ENCODE results near the gene CBFA2T2. TPM values are rescaled to one million over a fixed set of nuclear protein-coding genes. Genes with fewer than 3 reads are reported as not detected.
"Not testable (repeated sequence)": the region's sequence is repeated elsewhere in the genome, so short reads cannot be mapped to it uniquely, and the experiment has no call there.

Gene CBFA2T2
- total RNA-seq, 1 donor from 2014 or later: 10.7 TPM

DNA sequence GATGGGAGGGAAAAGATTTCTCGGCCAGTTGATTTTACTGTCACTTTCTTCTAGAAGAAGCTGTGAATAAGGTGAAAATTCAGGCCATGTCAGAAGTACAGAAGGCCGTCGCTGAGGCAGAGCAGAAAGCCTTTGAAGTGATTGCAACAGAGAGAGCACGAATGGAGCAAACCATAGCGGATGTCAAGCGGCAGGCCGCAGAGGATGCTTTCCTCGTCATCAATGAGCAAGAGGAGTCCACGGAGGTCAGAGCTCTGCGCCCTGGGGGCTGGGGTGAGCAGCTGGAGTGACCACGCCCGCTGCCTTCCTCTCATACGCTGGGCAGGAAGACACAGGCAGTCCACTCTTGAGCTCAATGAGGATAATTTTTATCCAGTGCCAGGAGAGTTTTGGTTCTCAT is 150.4 kb downstream of the CBFA2T2 start:
- Histone ChIP-seq H3K4me3 (no peak overlapping the region), H3K27me3 (ENCODE audit: low read depth) (no peaks in the 10 kb centered on the region), H3K36me3 (peaks cover 86% of the 10 kb centered on the region), H3K4me1 (no peaks in the 10 kb centered on the region), H3K9me3 (replicated peaks) (no peaks in the 10 kb centered on the region), H3K27ac (replicated peaks) (no peak overlapping the region)
- DNase-seq: no peak
- intact Hi-C loops (cut with micrococcal nuclease): loop anchor here (10.0 kb wide), 1 partner anchor 175 kb away; no protein-coding TSS in a partner anchor
- TF ChIP-seq, protein P1, sequence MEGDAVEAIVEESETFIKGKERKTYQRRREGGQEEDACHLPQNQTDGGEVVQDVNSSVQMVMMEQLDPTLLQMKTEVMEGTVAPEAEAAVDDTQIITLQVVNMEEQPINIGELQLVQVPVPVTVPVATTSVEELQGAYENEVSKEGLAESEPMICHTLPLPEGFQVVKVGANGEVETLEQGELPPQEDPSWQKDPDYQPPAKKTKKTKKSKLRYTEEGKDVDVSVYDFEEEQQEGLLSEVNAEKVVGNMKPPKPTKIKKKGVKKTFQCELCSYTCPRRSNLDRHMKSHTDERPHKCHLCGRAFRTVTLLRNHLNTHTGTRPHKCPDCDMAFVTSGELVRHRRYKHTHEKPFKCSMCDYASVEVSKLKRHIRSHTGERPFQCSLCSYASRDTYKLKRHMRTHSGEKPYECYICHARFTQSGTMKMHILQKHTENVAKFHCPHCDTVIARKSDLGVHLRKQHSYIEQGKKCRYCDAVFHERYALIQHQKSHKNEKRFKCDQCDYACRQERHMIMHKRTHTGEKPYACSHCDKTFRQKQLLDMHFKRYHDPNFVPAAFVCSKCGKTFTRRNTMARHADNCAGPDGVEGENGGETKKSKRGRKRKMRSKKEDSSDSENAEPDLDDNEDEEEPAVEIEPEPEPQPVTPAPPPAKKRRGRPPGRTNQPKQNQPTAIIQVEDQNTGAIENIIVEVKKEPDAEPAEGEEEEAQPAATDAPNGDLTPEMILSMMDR (IDR thresholded peaks at IDR 0.05; ENCODE audit: borderline replicate concordance): no peak

DNA sequence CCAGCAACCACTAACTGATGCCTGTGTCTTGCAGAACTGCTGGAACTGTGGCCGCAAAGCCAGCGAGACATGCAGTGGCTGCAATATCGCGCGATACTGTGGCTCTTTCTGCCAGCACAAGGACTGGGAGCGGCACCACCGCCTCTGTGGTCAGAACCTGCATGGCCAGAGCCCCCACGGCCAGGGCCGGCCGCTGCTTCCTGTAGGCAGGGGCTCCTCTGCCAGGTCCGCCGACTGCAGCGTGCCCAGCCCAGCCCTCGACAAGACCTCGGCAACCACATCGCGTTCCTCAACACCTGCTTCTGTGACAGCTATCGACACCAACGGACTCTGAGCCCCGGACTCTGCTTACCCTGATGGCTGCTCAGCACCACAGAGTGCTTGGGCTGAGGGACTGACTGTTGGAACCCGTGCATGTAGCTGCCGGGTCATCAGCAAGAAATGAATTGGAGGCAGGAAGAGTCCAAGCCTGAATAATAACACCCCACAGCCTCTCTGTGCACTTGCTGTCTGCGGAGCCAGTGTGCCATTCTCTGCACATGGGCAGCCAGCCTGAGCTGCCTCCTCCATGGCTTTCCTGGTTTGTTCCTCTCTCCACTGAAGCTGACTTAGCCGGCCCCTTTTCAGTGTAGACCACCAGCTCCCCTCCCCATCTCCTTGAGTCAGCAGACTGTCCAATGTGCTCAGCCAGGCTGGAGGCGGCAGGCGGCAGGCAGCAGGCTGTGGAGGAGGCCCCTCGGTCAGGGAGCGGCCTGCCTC is 154.6 kb downstream of the CBFA2T2 start:
- no peak for DNase-seq
- H3K27me3 ChIP-seq (ENCODE audit: low read depth): no peaks in the 10 kb centered on the region
- peaks cover 30% of the 10 kb centered on the region for H3K4me1 ChIP-seq
- TF ChIP-seq, protein P1 (IDR thresholded peaks at IDR 0.05; ENCODE audit: borderline replicate concordance): no peak
- no peak overlapping the region for H3K27ac ChIP-seq (replicated peaks)
- H3K36me3 ChIP-seq: peaks cover 63% of the 10 kb centered on the region
- H3K9me3 ChIP-seq (replicated peaks): no peaks in the 10 kb centered on the region
- intact Hi-C loops (cut with micrococcal nuclease): loop anchor here (10.0 kb wide), 1 partner anchor 180 kb away; no protein-coding TSS in a partner anchor
- H3K4me3 ChIP-seq: no peak overlapping the region

GRCh38 chr20:33645072-33645358 is 155.1 kb downstream of the CBFA2T2 start:
- Histone ChIP-seq H3K4me3 (no peak overlapping the region), H3K4me1 (peaks cover 32% of the 10 kb centered on the region), H3K27me3 (ENCODE audit: low read depth) (no peaks in the 10 kb centered on the region), H3K9me3 (replicated peaks) (no peaks in the 10 kb centered on the region), H3K36me3 (peaks cover 58% of the 10 kb centered on the region), H3K27ac (replicated peaks) (no peak overlapping the region)
- DNase-seq: no peak
- intact Hi-C loops (cut with micrococcal nuclease): loop anchor here (10.0 kb wide), 1 partner anchor 180 kb away; no protein-coding TSS in a partner anchor
- TF ChIP-seq, protein P1 (IDR thresholded peaks at IDR 0.05; ENCODE audit: borderline replicate concordance): no peak

DNA sequence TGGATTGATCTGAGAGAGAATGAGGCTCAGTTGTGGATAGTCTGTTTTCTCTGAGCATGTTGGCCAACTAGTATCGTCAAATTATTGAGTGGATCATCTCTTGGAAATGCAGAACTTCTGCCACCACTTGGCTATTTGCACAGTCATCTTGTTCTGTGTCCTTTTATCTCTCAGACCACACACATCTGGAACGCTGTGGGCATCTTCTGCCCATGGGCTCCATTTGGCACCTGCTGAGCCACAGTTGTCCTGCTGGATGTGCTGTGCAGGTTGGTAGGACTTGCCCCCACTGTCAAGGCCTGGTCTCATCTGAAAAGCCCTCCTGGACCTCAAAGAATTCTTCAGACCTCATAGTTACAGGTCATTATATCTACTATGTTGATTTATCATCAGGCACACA is 155.5 kb downstream of the CBFA2T2 start:
- Histone ChIP-seq H3K27ac (replicated peaks) (no peak overlapping the region), H3K27me3 (ENCODE audit: low read depth) (no peaks in the 10 kb centered on the region), H3K36me3 (peaks cover 54% of the 10 kb centered on the region), H3K4me1 (peaks cover 32% of the 10 kb centered on the region), H3K4me3 (no peak overlapping the region), H3K9me3 (replicated peaks) (no peaks in the 10 kb centered on the region)
- no peak for DNase-seq
- TF ChIP-seq, protein P1 (IDR thresholded peaks at IDR 0.05; ENCODE audit: borderline replicate concordance): no peak
- intact Hi-C loops (cut with micrococcal nuclease): loop anchor here (10.0 kb wide), 1 partner anchor 181 kb away; no protein-coding TSS in a partner anchor

- H3K27ac ChIP-seq (replicated peaks): no peak overlapping the region
- peaks cover 46% of the 10 kb centered on the region for H3K36me3 ChIP-seq
- no peak for DNase-seq
- H3K4me3 ChIP-seq: no peak overlapping the region
- TF ChIP-seq, protein P1 (IDR thresholded peaks at IDR 0.05; ENCODE audit: borderline replicate concordance): no peak
- H3K9me3 ChIP-seq (replicated peaks): no peaks in the 10 kb centered on the region
- intact Hi-C loops (cut with micrococcal nuclease): loop anchor here (10.0 kb wide), 1 partner anchor 181 kb away; no protein-coding TSS in a partner anchor
- no peaks in the 10 kb centered on the region for H3K27me3 ChIP-seq (ENCODE audit: low read depth)
- peaks cover 32% of the 10 kb centered on the region for H3K4me1 ChIP-seq
Measured at GRCh38 chr20:33646191-33646590, 156.3 kb downstream of the CBFA2T2 start.

- H3K27me3 ChIP-seq (ENCODE audit: low read depth); DNase-seq; H3K9me3 ChIP-seq (replicated peaks): not testable (repeated sequence)
- peaks cover 32% of the 10 kb centered on the region for H3K4me1 ChIP-seq
- H3K27ac ChIP-seq (replicated peaks): peak overlapping the region; percentile 59
- peak overlapping the region; percentile 5 for H3K4me3 ChIP-seq
- H3K36me3 ChIP-seq: peaks cover 41% of the 10 kb centered on the region
- intact Hi-C loops (cut with micrococcal nuclease): loop anchor here (10.0 kb wide), 1 partner anchor 182 kb away; no protein-coding TSS in a partner anchor
Measured at GRCh38 chr20:33646959-33647602, 157.2 kb downstream of the CBFA2T2 start.
